Measurements from ENCODE around the gene SEZ6. TPM values are rescaled to one million over a fixed set of nuclear protein-coding genes. Genes with fewer than 3 reads are reported as not detected.

The SEZ6 gene
- total RNA-seq, 1 experiment from 2014 or later = not detected

- Mint-ChIP-seq H3K4me3 (ENCODE audit: low read depth, unreplicated experiment) (no peak overlapping the region), H3K27me3 (ENCODE audit: unreplicated experiment) (peaks cover 100% of the 10 kb centered on the region), H3K36me3 (ENCODE audit: insufficient read depth, unreplicated experiment) (no peaks in the 10 kb centered on the region), H3K27ac (ENCODE audit: unreplicated experiment) (no peak overlapping the region), H3K9me3 (ENCODE audit: low read depth, unreplicated experiment) (no peaks in the 10 kb centered on the region), H3K4me1 (ENCODE audit: low read depth, unreplicated experiment) (no peaks in the 10 kb centered on the region)
- DNase-seq = no peak
- CTCF ChIA-PET = interaction anchor here (1.1 to 1.2 kb wide), 4 partner anchors 9 to 74 kb away, joined by 3 to 4 read pairs (median 4); no protein-coding TSS in a partner anchor
- no peak for TF ChIP-seq CTCF (IDR thresholded peaks at IDR 0.05; ENCODE audit: unreplicated experiment)
- intact Hi-C loops (cut with micrococcal nuclease; ENCODE audit: unreplicated experiment) = no loop called here
- no TSS peak for BruUV-seq (replicated peaks)
Observed at GRCh38 chr17:29018788-29019474, 13.1 kb upstream of the SEZ6 start.

- BruUV-seq (replicated peaks) = no TSS peak
- CTCF ChIA-PET = interaction anchor here (0.9 kb wide), 1 partner anchor 26 kb away, joined by 3 read pairs; the partner anchor contains the start of gene PIPOX
- H3K4me3 Mint-ChIP-seq (ENCODE audit: low read depth, unreplicated experiment) = no peak overlapping the region
- TF ChIP-seq CTCF (IDR thresholded peaks at IDR 0.05; ENCODE audit: unreplicated experiment) = no peak
- H3K36me3 Mint-ChIP-seq (ENCODE audit: insufficient read depth, unreplicated experiment) = no peaks in the 10 kb centered on the region
- intact Hi-C loops (cut with micrococcal nuclease; ENCODE audit: unreplicated experiment) = no loop called here
- DNase-seq = no peak
- peaks cover 100% of the 10 kb centered on the region for H3K27me3 Mint-ChIP-seq (ENCODE audit: unreplicated experiment)
- no peaks in the 10 kb centered on the region for H3K9me3 Mint-ChIP-seq (ENCODE audit: low read depth, unreplicated experiment)
- no peaks in the 10 kb centered on the region for H3K4me1 Mint-ChIP-seq (ENCODE audit: low read depth, unreplicated experiment)
- H3K27ac Mint-ChIP-seq (ENCODE audit: unreplicated experiment) = no peak overlapping the region
Observed at GRCh38 chr17:29016345-29017210, 10.7 kb upstream of the SEZ6 start.

- Mint-ChIP-seq H3K27ac (ENCODE audit: unreplicated experiment) (no peak overlapping the region), H3K4me3 (ENCODE audit: low read depth, unreplicated experiment) (no peak overlapping the region), H3K4me1 (ENCODE audit: low read depth, unreplicated experiment) (no peaks in the 10 kb centered on the region), H3K9me3 (ENCODE audit: low read depth, unreplicated experiment) (no peaks in the 10 kb centered on the region), H3K36me3 (ENCODE audit: insufficient read depth, unreplicated experiment) (no peaks in the 10 kb centered on the region), H3K27me3 (ENCODE audit: unreplicated experiment) (peaks cover 100% of the 10 kb centered on the region)
- no TSS peak for BruUV-seq (replicated peaks)
- no peak for DNase-seq
- CTCF ChIA-PET = no interaction called here
- no peak for TF ChIP-seq CTCF (IDR thresholded peaks at IDR 0.05; ENCODE audit: unreplicated experiment)
- intact Hi-C loops (cut with micrococcal nuclease; ENCODE audit: unreplicated experiment) = no loop called here
Observed at GRCh38 chr17:29014716-29015115, 8.9 kb upstream of the SEZ6 start.

- TF ChIP-seq CTCF (IDR thresholded peaks at IDR 0.05; ENCODE audit: unreplicated experiment) = no peak
- intact Hi-C loops (cut with micrococcal nuclease; ENCODE audit: unreplicated experiment) = no loop called here
- CTCF ChIA-PET = no interaction called here
- DNase-seq = no peak
- no TSS peak for BruUV-seq (replicated peaks)
- Mint-ChIP-seq H3K9me3 (ENCODE audit: low read depth, unreplicated experiment) (no peaks in the 10 kb centered on the region), H3K4me1 (ENCODE audit: low read depth, unreplicated experiment) (no peaks in the 10 kb centered on the region), H3K4me3 (ENCODE audit: low read depth, unreplicated experiment) (no peak overlapping the region), H3K27me3 (ENCODE audit: unreplicated experiment) (peaks cover 100% of the 10 kb centered on the region), H3K36me3 (ENCODE audit: insufficient read depth, unreplicated experiment) (no peaks in the 10 kb centered on the region), H3K27ac (ENCODE audit: unreplicated experiment) (no peak overlapping the region)
Observed at GRCh38 chr17:29012535-29012934, 6.7 kb upstream of the SEZ6 start.
